ENCODE measurements around the gene RNU11.
"Not testable (repeated sequence)": the region's sequence is repeated elsewhere in the genome, so short reads cannot be mapped to it uniquely, and the experiment has no call there.

Gene RNU11

GRCh38 chr1:28663871-28664470 lies 15.6 kb downstream of the RNU11 start:
- TF ChIP-seq CTCF (IDR thresholded peaks at IDR 0.05; ENCODE audit: control insufficient read depth, insufficient read depth, low read depth, low read length, missing control alignments): no peak
- DNase-seq (ENCODE audit: low read depth): no peak
- no peak overlapping the region for H3K4me3 ChIP-seq (ENCODE audit: control insufficient read depth, low read depth, low read length)

GRCh38 chr1:28666806-28667205 lies 18.4 kb downstream of the RNU11 start:
- no peak for DNase-seq (ENCODE audit: low read depth)
- no peak for TF ChIP-seq CTCF (IDR thresholded peaks at IDR 0.05; ENCODE audit: control insufficient read depth, insufficient read depth, low read depth, low read length, missing control alignments)
- H3K4me3 ChIP-seq (ENCODE audit: control insufficient read depth, low read depth, low read length): no peak overlapping the region

- no peak for DNase-seq (ENCODE audit: low read depth)
- peak within 1 kb of the TSS; percentile 66 for H3K4me3 ChIP-seq (ENCODE audit: control insufficient read depth, low read depth, low read length)
- TF ChIP-seq CTCF (IDR thresholded peaks at IDR 0.05; ENCODE audit: control insufficient read depth, insufficient read depth, low read depth, low read length, missing control alignments): no peak
Observed at GRCh38 chr1:28668191-28668955, 20.0 kb downstream of the RNU11 start, which contains the start of gene GMEB1. TSS of gene GMEB1 (plus strand) at chr1:28668784. CDS start at chr1:28683613, 14,829 bp downstream.

GRCh38 chr1:28668956-28669723 lies 20.7 kb downstream of the RNU11 start:
- H3K4me3 ChIP-seq (ENCODE audit: control insufficient read depth, low read depth, low read length): peak overlapping the region; percentile 66
- TF ChIP-seq CTCF (IDR thresholded peaks at IDR 0.05; ENCODE audit: control insufficient read depth, insufficient read depth, low read depth, low read length, missing control alignments): no peak
- DNase-seq (ENCODE audit: low read depth): no peak

- TF ChIP-seq CTCF (IDR thresholded peaks at IDR 0.05; ENCODE audit: control insufficient read depth, insufficient read depth, low read depth, low read length, missing control alignments): no peak
- no peak for DNase-seq (ENCODE audit: low read depth)
- H3K4me3 ChIP-seq (ENCODE audit: control insufficient read depth, low read depth, low read length): no peak overlapping the region
Observed at GRCh38 chr1:28671254-28671780, 22.9 kb downstream of the RNU11 start.

- not testable (repeated sequence) for H3K4me3 ChIP-seq (ENCODE audit: control insufficient read depth, low read depth, low read length); DNase-seq (ENCODE audit: low read depth)
Observed at GRCh38 chr1:28672971-28673370, 24.6 kb downstream of the RNU11 start.

Measured in AG09309 (cell line).